ENCODE results near the gene PACRG.

DNA sequence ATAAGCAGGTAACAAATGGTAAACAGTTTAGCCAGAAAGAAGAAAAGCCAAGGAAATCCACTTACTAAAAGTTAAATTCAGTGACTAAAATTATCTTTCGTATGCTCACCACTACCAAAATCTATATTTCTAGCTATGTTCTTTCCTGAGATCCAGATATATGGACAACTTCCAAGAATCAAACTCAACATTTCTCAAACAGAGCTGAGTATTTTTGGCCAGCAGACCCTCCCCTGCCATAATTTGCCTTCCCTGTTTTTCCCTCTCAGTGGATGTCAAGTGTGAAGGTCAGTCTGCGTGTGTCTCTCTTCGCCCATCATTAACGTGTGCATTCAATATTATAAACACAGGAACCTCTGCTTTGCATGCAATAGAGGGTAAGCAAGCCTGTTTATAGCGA lies 42.2 kb upstream of the PACRG start:
- TF ChIP-seq SREBF2 (IDR thresholded peaks at IDR 0.05) (no peak), RFX5 (IDR thresholded peaks at IDR 0.05) (no peak), KDM1A (IDR thresholded peaks at IDR 0.05; ENCODE audit: low read depth) (no peak), MAFK (IDR thresholded peaks at IDR 0.05; ENCODE audit: partially characterized antibody) (no peak), EP300 (IDR thresholded peaks at IDR 0.05) (no peak), CBX8 (IDR thresholded peaks at IDR 0.05) (no peak), POLR2A (IDR thresholded peaks at IDR 0.05; ENCODE audit: low read length) (no peak), RARB (CRISPR knock-in tag; IDR thresholded peaks at IDR 0.05) (no peak), FOXS1 (CRISPR knock-in tag; IDR thresholded peaks at IDR 0.05) (no peak)
- TF ChIP-seq, protein P1, sequence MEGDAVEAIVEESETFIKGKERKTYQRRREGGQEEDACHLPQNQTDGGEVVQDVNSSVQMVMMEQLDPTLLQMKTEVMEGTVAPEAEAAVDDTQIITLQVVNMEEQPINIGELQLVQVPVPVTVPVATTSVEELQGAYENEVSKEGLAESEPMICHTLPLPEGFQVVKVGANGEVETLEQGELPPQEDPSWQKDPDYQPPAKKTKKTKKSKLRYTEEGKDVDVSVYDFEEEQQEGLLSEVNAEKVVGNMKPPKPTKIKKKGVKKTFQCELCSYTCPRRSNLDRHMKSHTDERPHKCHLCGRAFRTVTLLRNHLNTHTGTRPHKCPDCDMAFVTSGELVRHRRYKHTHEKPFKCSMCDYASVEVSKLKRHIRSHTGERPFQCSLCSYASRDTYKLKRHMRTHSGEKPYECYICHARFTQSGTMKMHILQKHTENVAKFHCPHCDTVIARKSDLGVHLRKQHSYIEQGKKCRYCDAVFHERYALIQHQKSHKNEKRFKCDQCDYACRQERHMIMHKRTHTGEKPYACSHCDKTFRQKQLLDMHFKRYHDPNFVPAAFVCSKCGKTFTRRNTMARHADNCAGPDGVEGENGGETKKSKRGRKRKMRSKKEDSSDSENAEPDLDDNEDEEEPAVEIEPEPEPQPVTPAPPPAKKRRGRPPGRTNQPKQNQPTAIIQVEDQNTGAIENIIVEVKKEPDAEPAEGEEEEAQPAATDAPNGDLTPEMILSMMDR (IDR thresholded peaks at IDR 0.05): no peak
- TF ChIP-seq, protein P2, sequence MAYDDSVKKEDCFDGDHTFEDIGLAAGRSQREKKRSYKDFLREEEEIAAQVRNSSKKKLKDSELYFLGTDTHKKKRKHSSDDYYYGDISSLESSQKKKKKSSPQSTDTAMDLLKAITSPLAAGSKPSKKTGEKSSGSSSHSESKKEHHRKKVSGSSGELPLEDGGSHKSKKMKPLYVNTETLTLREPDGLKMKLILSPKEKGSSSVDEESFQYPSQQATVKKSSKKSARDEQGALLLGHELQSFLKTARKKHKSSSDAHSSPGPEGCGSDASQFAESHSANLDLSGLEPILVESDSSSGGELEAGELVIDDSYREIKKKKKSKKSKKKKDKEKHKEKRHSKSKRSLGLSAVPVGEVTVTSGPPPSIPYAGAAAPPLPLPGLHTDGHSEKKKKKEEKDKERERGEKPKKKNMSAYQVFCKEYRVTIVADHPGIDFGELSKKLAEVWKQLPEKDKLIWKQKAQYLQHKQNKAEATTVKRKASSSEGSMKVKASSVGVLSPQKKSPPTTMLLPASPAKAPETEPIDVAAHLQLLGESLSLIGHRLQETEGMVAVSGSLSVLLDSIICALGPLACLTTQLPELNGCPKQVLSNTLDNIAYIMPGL (CRISPR knock-in tag; IDR thresholded peaks at IDR 0.05; ENCODE audit: borderline replicate concordance): no peak
- TF ChIP-seq, protein P3, sequence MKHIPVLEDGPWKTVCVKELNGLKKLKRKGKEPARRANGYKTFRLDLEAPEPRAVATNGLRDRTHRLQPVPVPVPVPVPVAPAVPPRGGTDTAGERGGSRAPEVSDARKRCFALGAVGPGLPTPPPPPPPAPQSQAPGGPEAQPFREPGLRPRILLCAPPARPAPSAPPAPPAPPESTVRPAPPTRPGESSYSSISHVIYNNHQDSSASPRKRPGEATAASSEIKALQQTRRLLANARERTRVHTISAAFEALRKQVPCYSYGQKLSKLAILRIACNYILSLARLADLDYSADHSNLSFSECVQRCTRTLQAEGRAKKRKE (CRISPR knock-in tag; IDR thresholded peaks at IDR 0.05; ENCODE audit: low read depth): no peak
- TF ChIP-seq, protein P4, sequence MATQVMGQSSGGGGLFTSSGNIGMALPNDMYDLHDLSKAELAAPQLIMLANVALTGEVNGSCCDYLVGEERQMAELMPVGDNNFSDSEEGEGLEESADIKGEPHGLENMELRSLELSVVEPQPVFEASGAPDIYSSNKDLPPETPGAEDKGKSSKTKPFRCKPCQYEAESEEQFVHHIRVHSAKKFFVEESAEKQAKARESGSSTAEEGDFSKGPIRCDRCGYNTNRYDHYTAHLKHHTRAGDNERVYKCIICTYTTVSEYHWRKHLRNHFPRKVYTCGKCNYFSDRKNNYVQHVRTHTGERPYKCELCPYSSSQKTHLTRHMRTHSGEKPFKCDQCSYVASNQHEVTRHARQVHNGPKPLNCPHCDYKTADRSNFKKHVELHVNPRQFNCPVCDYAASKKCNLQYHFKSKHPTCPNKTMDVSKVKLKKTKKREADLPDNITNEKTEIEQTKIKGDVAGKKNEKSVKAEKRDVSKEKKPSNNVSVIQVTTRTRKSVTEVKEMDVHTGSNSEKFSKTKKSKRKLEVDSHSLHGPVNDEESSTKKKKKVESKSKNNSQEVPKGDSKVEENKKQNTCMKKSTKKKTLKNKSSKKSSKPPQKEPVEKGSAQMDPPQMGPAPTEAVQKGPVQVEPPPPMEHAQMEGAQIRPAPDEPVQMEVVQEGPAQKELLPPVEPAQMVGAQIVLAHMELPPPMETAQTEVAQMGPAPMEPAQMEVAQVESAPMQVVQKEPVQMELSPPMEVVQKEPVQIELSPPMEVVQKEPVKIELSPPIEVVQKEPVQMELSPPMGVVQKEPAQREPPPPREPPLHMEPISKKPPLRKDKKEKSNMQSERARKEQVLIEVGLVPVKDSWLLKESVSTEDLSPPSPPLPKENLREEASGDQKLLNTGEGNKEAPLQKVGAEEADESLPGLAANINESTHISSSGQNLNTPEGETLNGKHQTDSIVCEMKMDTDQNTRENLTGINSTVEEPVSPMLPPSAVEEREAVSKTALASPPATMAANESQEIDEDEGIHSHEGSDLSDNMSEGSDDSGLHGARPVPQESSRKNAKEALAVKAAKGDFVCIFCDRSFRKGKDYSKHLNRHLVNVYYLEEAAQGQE (IDR thresholded peaks at IDR 0.05): no peak
- TF ChIP-seq, protein P5, sequence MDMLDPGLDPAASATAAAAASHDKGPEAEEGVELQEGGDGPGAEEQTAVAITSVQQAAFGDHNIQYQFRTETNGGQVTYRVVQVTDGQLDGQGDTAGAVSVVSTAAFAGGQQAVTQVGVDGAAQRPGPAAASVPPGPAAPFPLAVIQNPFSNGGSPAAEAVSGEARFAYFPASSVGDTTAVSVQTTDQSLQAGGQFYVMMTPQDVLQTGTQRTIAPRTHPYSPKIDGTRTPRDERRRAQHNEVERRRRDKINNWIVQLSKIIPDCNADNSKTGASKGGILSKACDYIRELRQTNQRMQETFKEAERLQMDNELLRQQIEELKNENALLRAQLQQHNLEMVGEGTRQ (IDR thresholded peaks at IDR 0.05): no peak
